ENCODE measurements around the gene S100A5.
"Not testable (repeated sequence)": the region's sequence is repeated elsewhere in the genome, so short reads cannot be mapped to it uniquely, and the experiment has no call there.

The S100A5 gene

GRCh38 chr1:153566414-153567371, 26.0 kb upstream of the S100A5 start:
- peak; percentile 67 for DNase-seq (ENCODE audit: low spot score)

DNA sequence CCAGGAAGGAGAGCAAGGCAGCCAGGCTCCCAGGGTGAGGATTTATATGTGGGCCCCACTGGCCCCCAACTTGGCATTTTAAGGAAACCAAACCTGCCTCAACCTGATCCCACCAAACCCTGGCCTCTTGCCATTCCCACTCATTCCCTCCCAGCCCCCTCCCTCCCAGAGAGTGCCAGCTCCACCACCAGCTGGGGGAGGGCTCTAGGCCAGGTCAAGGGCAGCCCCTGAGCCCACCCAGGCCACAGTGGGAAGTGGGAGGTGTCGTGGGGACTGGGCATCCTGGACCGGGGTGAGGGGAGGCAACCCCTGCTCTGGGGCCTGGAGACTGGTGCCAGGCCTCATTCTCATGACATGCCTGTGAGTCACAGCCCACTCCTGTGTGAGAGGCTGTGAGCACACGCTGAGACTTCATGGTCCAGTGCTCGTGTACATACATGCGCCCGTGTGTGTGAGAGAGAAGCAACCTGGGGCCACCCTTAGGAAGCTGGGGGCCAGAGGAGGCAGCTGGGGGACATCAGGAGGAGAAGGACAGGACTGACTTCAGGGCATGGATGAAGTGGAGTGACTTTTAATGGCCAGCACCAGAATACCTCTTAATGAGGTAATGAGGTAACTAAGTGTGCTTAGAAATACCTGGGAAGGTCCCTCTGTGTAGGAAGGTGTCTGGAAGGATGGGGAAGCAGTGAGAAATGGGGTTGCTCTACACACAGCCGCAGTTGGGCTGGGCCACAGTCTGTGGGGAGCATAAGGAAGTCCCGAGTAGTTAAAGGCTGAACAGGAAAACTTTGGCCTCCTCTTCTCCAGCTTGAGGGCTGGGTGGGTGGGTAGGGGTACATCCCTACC, 25.0 kb upstream of the S100A5 start, which contains the start of gene S100A2:
Gene S100A2 (minus strand): TSS at position 316 of the 846 bp plus-strand sequence. CDS start 1,967 bp downstream, outside the sequence.
- no peak for DNase-seq (ENCODE audit: low spot score)

DNA sequence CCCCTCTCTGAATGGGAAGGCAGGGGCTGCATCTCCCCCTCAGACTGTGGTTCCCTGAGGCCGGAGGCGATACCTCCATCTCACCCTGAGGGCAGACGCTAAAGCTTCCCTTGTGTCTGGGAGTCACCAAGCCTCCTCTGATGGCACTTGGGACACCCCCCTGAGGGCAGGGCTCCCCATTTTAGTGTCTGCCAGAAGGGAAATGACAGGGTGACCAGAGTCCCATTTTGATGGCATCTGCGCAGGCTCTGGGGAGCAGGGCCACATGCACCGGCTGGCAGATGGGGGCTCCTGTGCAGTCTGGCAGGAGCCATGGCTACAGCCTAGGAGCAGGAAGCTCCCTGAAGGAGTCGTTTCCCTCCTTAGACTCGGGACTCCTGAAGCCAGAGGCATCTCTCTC, 23.3 kb upstream of the S100A5 start:
- DNase-seq (ENCODE audit: low spot score) = no peak

DNA sequence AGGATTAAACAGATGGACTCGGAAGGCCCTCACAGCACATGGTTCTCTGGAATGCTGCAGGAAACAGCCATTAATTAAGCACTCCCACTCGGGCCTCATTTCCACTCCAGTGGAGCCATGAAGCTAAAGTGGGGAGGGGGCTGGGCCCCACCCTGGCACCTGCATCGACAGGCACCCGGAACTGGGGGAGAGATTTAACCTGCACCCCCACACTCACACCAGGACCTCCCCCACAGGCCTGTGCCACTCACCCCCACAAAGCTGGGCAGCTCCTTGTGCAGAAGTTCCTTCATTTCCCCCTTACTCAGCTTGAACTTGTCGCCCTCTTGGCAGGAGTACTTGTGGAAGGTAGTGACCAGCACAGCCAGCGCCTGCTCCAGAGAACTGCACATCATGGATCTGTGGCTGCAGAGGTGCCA, 22.8 kb upstream of the S100A5 start:
- no peak for DNase-seq (ENCODE audit: low spot score)

DNA sequence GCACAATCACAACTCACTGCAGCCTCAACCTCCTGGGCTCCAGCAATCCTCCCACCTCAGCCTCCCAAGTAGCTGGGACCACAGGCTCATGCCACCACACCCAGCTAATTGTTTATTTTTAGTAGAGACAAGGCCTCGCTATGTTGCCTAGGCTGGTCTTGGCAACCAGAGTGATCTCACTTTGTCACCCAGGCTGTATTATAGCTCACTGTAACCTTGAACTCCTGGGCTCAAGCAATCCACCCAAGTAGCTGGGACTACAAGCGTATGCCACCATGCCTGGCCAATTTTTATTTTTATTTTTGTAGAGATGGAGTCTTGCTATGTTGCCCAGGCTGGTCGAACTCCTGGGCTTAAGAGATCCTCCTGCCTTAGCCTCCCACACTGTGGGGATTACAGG, 21.3 kb upstream of the S100A5 start:
- not testable (repeated sequence) for DNase-seq (ENCODE audit: low spot score)

- no peak for DNase-seq (ENCODE audit: low spot score)
These were observed 20.8 kb upstream of the S100A5 start for GRCh38 chr1:153561466-153561985.

GRCh38 chr1:153560771-153561465, 20.2 kb upstream of the S100A5 start:
- no peak for DNase-seq (ENCODE audit: low spot score)

GRCh38 chr1:153560241-153560640, 19.5 kb upstream of the S100A5 start:
- no peak for DNase-seq (ENCODE audit: low spot score)

- DNase-seq (ENCODE audit: low spot score) = no peak
These were observed 17.1 kb upstream of the S100A5 start for GRCh38 chr1:153557877-153558276.

- no peak for DNase-seq (ENCODE audit: low spot score)
These were observed 15.6 kb upstream of the S100A5 start for GRCh38 chr1:153556348-153556747.

DNA sequence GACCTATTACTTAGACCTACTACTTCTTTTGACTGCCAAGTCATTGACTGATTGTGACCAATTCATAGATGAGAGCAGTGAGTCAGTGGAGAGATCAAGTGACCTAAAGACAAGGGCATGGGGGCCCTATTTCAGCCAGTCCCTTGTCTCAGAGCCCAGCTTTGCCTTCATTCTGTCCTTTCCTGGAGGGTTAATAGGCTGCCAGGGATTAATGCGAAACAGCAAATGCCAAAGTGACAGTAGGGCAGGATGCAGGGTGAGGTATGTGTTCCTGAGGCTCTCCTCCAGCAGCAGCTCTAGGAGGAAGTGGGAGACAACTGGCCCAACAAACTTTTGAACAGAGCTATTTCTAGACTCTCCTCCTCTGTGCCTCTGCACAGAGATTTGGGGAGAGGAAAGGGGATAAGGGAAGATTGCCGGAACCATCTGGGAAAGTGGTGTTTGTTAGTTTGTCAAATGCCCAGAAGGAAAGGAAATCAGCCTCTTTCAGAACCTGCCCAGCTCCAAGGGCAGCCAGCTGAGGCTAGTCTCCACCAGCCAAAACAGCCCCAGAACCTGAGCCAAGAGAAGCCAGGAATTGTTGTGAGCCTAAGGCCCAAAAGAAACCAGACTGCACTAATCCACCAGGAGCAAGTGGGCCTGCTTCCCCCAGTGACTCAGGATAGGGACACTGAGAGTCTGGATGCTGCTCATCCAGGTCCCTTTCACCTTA, 13.3 kb upstream of the S100A5 start:
- no peak for DNase-seq (ENCODE audit: low spot score)

- no peak for DNase-seq (ENCODE audit: low spot score)
These were observed 12.4 kb upstream of the S100A5 start for GRCh38 chr1:153553096-153553495.

DNA sequence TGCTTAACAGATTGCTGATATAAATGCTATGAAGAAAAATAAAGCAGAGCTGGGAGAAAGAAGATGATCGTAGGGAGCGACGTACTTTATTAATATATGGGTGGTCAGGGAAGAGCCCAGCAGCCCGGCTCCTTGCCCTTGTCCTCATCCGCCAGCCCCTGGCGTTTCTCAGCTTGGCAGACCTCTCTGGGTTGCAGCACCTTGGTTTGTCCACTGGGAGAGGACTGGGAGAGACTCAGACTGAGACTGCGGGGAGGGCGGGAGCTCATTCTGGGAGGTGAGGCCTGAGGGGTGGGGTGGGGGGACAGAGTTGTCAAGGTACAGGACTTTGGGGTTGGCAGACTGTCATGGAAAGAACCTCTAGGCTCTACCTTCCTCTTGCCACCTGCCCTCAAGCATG, 11.6 kb upstream of the S100A5 start:
- DNase-seq (ENCODE audit: low spot score) = no peak

- DNase-seq (ENCODE audit: low spot score) = no peak
These were observed 10.2 kb upstream of the S100A5 start for GRCh38 chr1:153550827-153551500.

GRCh38 chr1:153550398-153550758, 9.6 kb upstream of the S100A5 start:
- no peak for DNase-seq (ENCODE audit: low spot score)

DNA sequence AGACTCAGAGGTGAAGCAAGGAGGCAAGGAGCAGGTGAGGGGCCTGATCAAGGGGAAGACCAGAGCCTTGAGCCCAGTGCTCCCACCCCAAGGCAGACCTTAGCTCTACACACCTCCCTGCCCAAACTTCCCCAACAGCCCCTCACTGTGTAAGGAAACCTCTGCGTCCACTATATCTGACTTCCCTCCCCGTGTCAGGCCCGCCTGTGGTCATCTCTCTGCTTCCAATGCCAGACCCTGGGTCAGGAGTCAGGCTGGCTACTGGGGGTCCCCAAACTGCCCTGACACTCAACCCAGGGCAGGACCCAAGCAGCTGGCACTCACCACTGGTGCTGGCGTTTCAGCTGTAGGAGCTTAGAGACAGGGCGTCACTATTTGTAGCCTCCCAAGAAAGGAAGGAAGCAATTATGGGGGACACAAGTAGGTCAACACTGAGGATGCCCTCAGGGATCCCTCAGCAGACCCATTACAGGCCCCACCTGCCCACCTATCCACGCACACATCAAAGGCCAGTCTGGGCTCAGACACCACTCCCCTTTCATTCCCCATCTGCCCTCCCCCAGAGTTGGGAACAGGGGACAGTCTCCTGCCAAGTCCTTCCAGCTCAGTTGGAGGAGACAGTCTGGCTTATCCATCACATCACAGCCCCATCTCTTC, 9.1 kb upstream of the S100A5 start:
- DNase-seq (ENCODE audit: low spot score) = no peak

- no peak for DNase-seq (ENCODE audit: low spot score)
These were observed 8.3 kb upstream of the S100A5 start, which contains the start of gene S100A3 for GRCh38 chr1:153548722-153549688. Gene S100A3 (minus strand): TSS chr1:153549258. CDS start chr1:153548485, 773 bp downstream.

All from cerebellar cortex (tissue), 1 donor.